Fibroblast of skin of abdomen (primary cell): ENCODE results near the gene APBB1. TPM values are rescaled to one million over a fixed set of nuclear protein-coding genes. Genes with fewer than 3 reads are reported as not detected.

Experiments used
- DNase-seq: peaks from one replicate; pipeline ENCODE4 v3.0.0-alpha.2; 2013
- polyA plus RNA-seq, 2 experiments: library from polyadenylated mRNA; unstranded; fragments of 120-200 nt; gene quantifications; one replicate each; pipeline ENCODE4 v1.2.1, GENCODE V29; 2013; ENCODE audit not compliant: insufficient read length in 2 of 2

Gene APBB1
- polyA plus RNA-seq (2013, experiment 1 of 2; ENCODE audit: insufficient read length) = 40.5 TPM
- polyA plus RNA-seq (2013, experiment 2 of 2; ENCODE audit: insufficient read length) = 40.6 TPM

- DNase-seq = peak; percentile 63
Measured at GRCh38 chr11:6419009-6419631, at the start of gene APBB1. Gene APBB1, minus strand, starts transcription at chr11:6419094. Its CDS starts 7,747 bp downstream, at chr11:6411347.

GRCh38 chr11:6459099-6459450 is 40.2 kb upstream of the APBB1 start:
- no peak for DNase-seq

DNA sequence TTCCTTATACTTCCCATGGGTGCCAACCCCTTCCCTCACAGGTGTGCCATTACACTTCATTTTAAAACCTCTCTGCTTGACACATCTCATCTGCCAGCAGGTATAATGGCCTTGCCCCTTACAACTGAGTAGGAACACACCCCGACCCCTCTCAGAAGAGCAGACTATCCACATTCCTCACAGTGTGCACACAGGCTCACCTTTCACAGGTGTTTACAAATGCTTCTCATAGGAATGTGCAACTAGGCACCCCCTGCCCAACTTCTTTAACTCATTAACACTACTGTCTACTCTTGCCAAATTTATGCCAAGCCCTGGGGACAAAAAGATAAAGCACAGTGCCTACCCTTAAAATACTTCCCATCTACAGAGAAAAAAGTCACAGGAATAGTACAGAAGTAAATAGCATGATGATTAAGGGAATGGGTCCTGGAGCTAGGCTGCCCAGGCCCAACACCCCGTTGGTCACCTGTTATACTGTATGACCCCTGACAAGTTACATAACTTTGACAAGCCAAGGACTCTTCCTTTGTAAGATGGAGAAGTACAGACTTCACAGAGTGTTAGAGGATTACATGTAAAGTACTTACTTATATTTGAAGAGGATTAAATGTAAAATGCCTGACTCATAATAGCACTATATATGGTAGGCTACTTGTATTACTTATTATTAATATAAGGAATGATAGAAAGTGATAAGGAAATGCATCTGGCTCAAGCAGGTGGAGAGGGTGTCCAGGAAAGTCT is 39.6 kb upstream of the APBB1 start:
- no peak for DNase-seq

- DNase-seq = no peak
Measured at GRCh38 chr11:6457581-6458320, 38.9 kb upstream of the APBB1 start.

GRCh38 chr11:6456361-6457073 is 37.6 kb upstream of the APBB1 start:
- no peak for DNase-seq

GRCh38 chr11:6455070-6455469 is 36.2 kb upstream of the APBB1 start:
- DNase-seq = no peak

DNA sequence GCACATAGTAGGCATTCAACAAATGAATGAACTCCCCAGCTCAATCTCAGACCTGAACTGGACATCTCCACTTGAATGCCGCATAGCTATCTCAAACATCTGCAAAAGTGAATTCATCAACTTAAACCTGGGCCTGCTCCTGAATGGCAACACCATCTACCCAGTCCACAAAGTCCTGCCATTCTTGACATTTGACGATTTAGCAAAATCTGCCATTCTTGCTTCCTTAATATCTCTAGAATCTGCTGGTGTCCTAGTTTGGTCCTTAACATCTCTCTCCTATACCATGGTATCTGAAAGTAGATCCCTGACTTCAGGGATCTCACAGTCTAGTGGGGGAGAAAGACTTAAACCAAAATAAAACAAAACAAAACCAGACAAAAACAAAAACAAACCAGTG is 34.3 kb upstream of the APBB1 start:
- DNase-seq = no peak

GRCh38 chr11:6452219-6452618 is 33.3 kb upstream of the APBB1 start:
- peak; percentile 12 for DNase-seq

DNA sequence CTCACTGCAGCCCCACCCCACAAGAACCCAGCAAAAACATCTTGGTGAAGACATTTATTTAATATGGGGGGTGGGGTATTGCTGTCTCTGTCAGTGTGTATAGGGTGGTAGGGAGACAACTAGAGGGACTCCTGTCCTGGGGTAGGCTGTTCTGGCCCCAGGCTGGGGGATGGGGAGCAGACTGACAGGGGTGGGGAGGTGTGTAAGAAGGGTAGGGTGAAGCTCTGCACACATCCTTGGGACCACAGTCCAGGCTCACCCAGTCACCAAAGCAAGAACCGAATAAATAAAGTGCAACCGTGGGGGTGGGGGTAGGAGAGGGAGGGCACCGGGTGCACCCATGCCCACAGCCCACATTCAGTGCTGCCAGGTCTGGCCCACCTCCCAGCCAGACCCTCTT is 29.7 kb upstream of the APBB1 start:
- no peak for DNase-seq

DNA sequence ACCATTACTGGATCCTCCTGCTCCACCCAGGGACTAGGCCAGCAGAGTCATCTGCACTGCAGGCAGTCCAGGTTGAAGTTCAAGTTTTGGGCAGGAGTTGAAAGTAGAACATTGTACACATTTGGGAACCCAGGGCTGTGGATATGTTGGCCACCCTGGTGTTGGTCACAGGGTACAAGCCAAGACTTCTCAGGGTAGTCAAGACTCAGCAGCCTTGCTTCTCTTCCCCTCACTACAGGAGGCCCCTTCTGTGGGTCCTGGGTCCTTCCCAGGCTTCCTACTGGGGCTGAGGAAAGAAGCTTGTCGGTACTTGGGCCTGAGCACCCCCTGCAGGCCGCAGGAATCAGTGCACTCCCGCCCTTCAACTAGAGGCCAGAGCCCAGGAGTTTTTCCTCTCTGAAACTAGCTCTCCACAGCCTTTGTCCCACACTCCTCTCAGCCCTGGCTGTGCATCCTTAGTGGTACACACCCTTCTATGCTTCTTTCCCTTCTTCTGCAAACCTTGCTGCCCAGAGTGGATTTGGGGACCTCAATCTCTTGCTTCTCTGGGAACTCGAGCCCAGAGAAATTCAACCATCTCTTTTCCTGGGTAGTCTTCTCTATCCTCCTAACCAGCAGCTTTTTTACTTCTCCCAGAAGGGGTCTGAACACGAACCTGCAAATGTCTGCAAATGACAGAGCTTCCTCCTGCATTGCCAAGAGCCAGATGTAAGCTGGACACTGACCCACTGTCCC is 24.5 kb upstream of the APBB1 start:
- peak; percentile 37 for DNase-seq

DNA sequence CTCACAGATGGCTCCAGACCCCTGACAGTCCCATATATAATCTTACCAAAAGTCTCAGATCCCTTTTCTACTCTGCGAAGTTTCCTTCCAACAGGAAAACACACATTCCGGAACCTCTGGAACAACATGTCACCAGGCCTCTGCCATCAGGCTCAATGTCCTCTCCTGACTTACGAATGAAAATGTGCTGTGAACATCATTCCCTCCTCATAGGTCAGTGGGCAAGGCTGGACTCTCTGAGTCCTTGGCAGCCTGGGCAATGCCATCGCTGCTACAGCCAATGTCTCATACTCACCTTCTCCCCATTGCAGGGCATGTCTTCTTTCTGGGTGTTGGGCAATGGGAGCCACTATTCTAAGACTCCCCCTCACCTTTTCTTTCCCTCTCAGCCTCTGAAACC is 23.5 kb upstream of the APBB1 start:
- DNase-seq = no peak

GRCh38 chr11:6440906-6441358 is 22.0 kb upstream of the APBB1 start, which contains the start of gene HPX:
Gene HPX, minus strand, starts transcription at chr11:6440987. Its CDS starts 24 bp downstream, at chr11:6440963.
- no peak for DNase-seq

DNA sequence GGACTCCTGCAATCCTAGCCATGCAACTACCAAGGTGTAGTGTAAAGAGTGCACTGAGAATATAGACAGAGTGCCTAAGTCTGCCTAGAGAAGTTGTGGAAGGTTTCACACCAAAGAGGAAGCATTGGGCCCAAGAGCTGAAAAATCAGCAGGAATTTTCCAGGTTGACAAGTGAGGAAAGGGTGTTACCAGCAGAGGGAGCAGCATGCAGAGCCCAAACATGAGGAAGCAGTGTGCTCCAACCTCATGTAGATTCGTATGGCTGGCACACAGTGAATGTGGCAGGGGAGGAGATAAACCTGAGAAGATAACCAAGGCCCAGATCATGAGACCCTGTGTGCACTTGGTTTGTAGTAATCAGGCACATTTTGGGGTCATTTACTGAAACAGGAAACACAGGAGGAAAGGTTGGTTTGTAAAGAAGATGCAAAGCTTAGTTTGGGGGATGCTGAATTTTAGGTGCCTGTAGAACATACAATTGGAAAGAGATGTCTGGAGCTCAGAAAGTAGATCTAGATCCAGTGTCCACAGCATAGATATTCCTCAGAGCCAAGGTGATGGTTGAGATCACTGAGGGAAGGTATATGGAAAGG is 20.2 kb upstream of the APBB1 start:
- peak; percentile 37 for DNase-seq

DNA sequence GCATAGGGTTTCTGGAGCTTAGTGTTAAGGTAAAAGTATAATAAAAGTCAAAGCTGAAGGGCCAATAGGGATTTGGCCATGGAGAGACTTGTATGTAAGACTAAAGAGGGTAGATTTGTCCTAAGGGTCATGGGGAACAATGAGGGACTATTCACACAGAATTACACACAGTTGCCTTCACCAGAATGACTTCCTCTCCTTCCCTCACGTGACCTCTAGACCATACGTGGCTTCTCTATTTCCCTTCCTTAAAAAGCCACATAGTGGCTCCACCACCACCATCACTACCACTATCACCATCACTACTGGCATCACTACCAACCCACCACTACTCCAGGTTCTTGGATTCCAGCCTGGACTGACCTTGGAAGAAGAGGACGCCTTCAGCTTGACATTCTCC is 19.1 kb upstream of the APBB1 start:
- no peak for DNase-seq

DNA sequence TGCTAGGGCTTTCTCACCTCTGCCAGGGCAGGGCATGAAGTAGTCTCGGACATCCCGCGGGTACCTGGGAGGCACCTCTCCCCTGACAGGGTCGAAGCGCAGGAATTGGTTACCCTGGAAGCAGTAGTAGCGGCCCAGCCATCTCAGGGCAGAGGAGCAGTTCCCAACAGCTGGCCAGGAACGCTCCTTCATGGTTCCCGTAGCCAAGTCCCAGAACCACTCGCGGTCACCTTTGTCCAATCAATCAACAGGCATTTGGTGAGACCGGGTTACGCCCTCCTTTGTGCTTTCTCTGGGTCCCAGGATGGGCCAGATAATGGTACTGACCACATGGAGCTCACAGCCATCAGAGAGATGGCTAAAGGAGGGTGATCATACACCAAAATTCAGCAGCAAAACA is 18.5 kb upstream of the APBB1 start:
- DNase-seq = no peak

GRCh38 chr11:6433998-6434660 is 15.2 kb upstream of the APBB1 start:
- no peak for DNase-seq

DNA sequence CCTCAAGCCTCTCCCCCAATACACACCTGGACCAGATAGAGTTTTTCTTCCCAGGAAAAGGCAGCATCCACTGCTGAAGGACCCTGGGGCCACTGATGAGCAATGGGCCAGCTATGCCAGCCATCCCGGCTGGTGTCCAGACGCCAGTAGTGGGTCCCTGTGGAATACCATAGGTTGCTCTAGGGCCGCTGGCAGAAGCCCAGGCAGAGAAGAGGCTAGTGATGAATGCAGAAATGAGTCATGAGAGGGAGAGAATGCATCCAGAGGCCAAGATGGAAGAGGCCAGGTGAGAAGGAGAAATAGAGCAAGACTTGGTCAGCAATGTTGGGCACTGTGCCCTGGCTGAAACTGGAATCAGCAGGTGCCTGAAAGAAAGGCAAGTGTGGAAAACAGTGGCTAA is 13.0 kb upstream of the APBB1 start:
- DNase-seq = peak; percentile 70

DNA sequence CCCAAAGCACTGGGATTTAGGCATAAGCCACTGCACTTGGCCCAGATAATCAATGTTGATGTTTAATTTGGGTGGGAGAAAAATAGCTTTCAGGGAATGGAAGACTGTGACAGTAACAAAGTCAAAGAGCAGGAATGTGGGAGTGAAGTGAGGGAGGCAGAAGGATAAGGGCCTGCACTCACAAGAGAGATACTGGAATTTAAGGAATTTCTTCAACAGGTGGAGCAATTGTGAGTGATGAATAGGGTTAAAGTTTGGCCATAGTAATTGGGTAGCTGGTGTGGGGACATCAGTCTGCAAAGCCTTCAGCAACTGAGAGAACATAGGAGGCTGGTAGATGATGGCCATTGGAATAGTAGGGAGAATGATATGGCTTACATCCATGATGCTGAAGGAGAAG is 8.6 kb upstream of the APBB1 start:
- DNase-seq = no peak

- DNase-seq = no peak
Measured at GRCh38 chr11:6420677-6421076, 1.8 kb upstream of the APBB1 start.

DNA sequence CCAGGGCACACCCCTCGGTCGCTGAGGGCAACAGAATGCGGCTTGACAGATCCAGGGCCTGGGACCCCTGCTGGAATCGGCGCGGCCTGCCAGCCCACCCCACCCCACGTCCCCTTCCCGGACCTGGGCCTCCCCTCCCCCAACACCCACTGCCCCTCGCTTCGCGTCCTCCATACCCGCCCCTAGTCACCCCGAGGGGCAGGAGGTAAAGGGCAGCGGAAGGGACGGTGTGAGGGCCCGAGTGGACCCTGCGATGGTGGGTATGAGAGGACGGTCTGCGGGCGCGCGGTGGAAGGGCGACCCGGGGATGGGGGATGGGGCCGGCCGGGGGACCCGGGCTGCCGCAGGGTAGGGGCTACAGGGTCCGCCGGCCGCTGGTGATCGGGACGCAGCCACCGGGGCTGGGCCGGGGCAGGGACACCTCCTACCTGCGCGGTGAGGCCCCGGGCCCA is 311 bp downstream of the APBB1 start:
- no peak for DNase-seq
